HCT116 (cell line): ENCODE results near the gene SPSB2. TPM values are rescaled to one million over a fixed set of nuclear protein-coding genes. Genes with fewer than 3 reads are reported as not detected.

Source experiments
- ATAC-seq: fragments of 200-7000 bp; cut with Tn5 transposase; 2 replicates; pipeline ENCODE4 v1.9.1; 2020; ENCODE audit warnings: mild to moderate bottlenecking, moderate library complexity
- BruUV-seq: library from RNA; stranded (reverse); fragments of 400-500 nt; replicated peaks from 2 replicates; lab custom pipeline; 2021; lab: Mats Ljungman, UMichigan
- CTCF ChIA-PET: fragments of 300-600 bp; sonication (Branson Sonifier 250); formaldehyde crosslinking; loops from one replicate; lab custom pipeline; 2021; ENCODE audit warnings: antibody characterized with exemption; lab: Charles Lee
- POLR2A ChIA-PET: fragments of 300-600, 350-600 bp; sonication (Branson Sonifier 250); formaldehyde crosslinking; loops from one replicate; lab custom pipeline; 2021; ENCODE audit warnings: antibody characterized with exemption; lab: Charles Lee
- RAD21 ChIA-PET, 2 experiments: fragments of 300-600 bp; sonication (Branson Sonifier 250); formaldehyde crosslinking; loops; one replicate each; lab custom pipeline; 2023; ENCODE audit warnings: low total read pairs in 2 of 2; ENCODE audit not compliant: uncharacterized antibody in 2 of 2, unreplicated experiment in 2 of 2, low non-redundant PET in 1 of 2; lab: Charles Lee
- DNase-seq: peaks from one replicate; pipeline ENCODE4 v3.0.0-alpha.2; 2010; ENCODE audit warnings: low read depth, low spot score
- H2AFZ ChIP-seq: fragments of 200-600 bp; shearing (Covaris generic), sonication (generic); 2 replicates; pipeline ENCODE4 v1.6.1; 2017; ENCODE audit warnings: low read depth, mixed run types, mixed read lengths, antibody characterized with exemption, low read length; ENCODE audit not compliant: poor library complexity, severe bottlenecking
- H3K27ac ChIP-seq: 2 replicates; pipeline ENCODE4 v1.5.1; 2012; ENCODE audit warnings: low read depth, low read length
- H3K27me3 ChIP-seq: fragments of 200-600 bp; sonication (generic); 2 replicates; pipeline ENCODE4 v1.6.1; 2016; ENCODE audit warnings: mixed run types, low read length, mixed read lengths; ENCODE audit not compliant: insufficient read depth
- H3K36me3 ChIP-seq, 2 experiments: fragments of 200-500 bp in 1 of 2; fragments of 200-600 bp in 1 of 2; sonication (Bioruptor generic) in 1 of 2; sonication (generic) in 1 of 2; 2 replicates each; pipeline versions ENCODE4 v1.5.1 to v1.6.1; 2014 to 2016; ENCODE audit warnings: low read length in 2 of 2, inconsistent platforms in 1 of 2, mixed read lengths in 1 of 2, mixed run types in 1 of 2; ENCODE audit not compliant: insufficient read depth in 2 of 2, control insufficient read depth in 1 of 2
- H3K4me1 ChIP-seq, 2 experiments: fragments of 200-600 bp in 1 of 2; sonication (generic) in 1 of 2; 2 replicates each; pipeline versions ENCODE4 v1.5.1 to v1.6.1; 2012 to 2017; ENCODE audit warnings: low read length in 2 of 2, inconsistent platforms in 1 of 2, mild to moderate bottlenecking in 1 of 2, mixed read lengths in 1 of 2, mixed run types in 1 of 2, moderate library complexity in 1 of 2; ENCODE audit not compliant: insufficient read depth in 2 of 2, control insufficient read depth in 1 of 2
- H3K4me2 ChIP-seq: fragments of 200-600 bp; sonication (generic); 2 replicates; pipeline ENCODE4 v1.6.1; 2017; ENCODE audit warnings: mixed run types, low read length, mixed read lengths
- H3K4me3 ChIP-seq, 2 experiments: fragments of 200-600 bp in 1 of 2; sonication (generic) in 1 of 2; replicated peaks in 1 of 2; 2 replicates each; pipeline ENCODE4 v1.5.1; 2011 to 2016; ENCODE audit warnings: low read length in 2 of 2, control low read depth in 1 of 2, low read depth in 1 of 2, mild to moderate bottlenecking in 1 of 2, mixed read lengths in 1 of 2, mixed run types in 1 of 2
- H3K79me2 ChIP-seq: fragments of 200-600 bp; sonication (generic); 2 replicates; pipeline ENCODE4 v1.6.1; 2017; ENCODE audit warnings: mild to moderate bottlenecking, mixed run types, low read length, moderate library complexity, mixed read lengths; ENCODE audit not compliant: insufficient read depth
- H3K9ac ChIP-seq: fragments of 200-600 bp; sonication (generic); 2 replicates; pipeline ENCODE4 v1.6.1; 2016; ENCODE audit warnings: low read length, mixed read lengths
- H3K9me2 ChIP-seq: fragments of 200-600 bp; sonication (generic), shearing (Covaris generic); 2 replicates; pipeline ENCODE4 v1.6.1; 2017; ENCODE audit warnings: mixed run types, mild to moderate bottlenecking, moderate library complexity; ENCODE audit not compliant: insufficient read depth
- H3K9me3 ChIP-seq, 2 experiments: fragments of 200-500 bp in 1 of 2; fragments of 200-600 bp in 1 of 2; sonication (Bioruptor generic) in 1 of 2; sonication (generic) in 1 of 2; 2 replicates each; pipeline ENCODE4 v1.6.1; 2014 to 2017; ENCODE audit warnings: low read length in 2 of 2, mixed read lengths in 2 of 2, inconsistent platforms in 1 of 2, low read depth in 1 of 2, mild to moderate bottlenecking in 1 of 2, mixed run types in 1 of 2, moderate library complexity in 1 of 2; ENCODE audit not compliant: control insufficient read depth in 1 of 2, insufficient read depth in 1 of 2
- H4K20me1 ChIP-seq: fragments of 200-600 bp; sonication (generic), shearing (Covaris generic); 2 replicates; pipeline ENCODE4 v1.6.1; 2017; ENCODE audit warnings: mixed run types, mild to moderate bottlenecking, moderate library complexity; ENCODE audit not compliant: insufficient read depth
- JUND ChIP-seq: IDR thresholded peaks from 2 replicates; pipeline ENCODE4 v1.6.1; 2012
- POLR2AphosphoS5 ChIP-seq: IDR thresholded peaks from 2 replicates; pipeline ENCODE4 v1.6.1; 2011; ENCODE audit warnings: mild to moderate bottlenecking, low read depth, low read length, moderate library complexity
- RAD21 ChIP-seq: IDR thresholded peaks from 2 replicates; pipeline ENCODE4 v1.6.1; 2012; ENCODE audit warnings: low read depth, mild to moderate bottlenecking
- SIN3A ChIP-seq: IDR thresholded peaks from 2 replicates; pipeline ENCODE4 v1.6.1; 2012; ENCODE audit warnings: low read depth
- TCF7L2 ChIP-seq: IDR thresholded peaks from 2 replicates; pipeline ENCODE4 v1.7.0; 2011; ENCODE audit warnings: borderline replicate concordance, inconsistent platforms; ENCODE audit not compliant: insufficient read depth, insufficient read length; ENCODE audit errors: extremely low read depth
- ZBTB33 ChIP-seq: IDR thresholded peaks from 2 replicates; pipeline ENCODE4 v1.6.1; 2011; ENCODE audit warnings: mild to moderate bottlenecking, low read length, moderate library complexity; ENCODE audit not compliant: insufficient replicate concordance; ENCODE audit errors: extremely low read depth
- ZFX ChIP-seq: fragments of 450-650 bp; IDR thresholded peaks from 2 replicates; pipeline ENCODE4 v1.6.1; 2017
- intact Hi-C: fragments of 100-400 bp; cut with micrococcal nuclease; formaldehyde crosslinking; loops from 2 replicates; pipeline ENCODE4 v1.10.0; 2022
- total RNA-seq: library from RNA; stranded (reverse); gene quantifications from one replicate; pipeline ENCODE4 v1.2.1, GENCODE V29; 2021; ENCODE audit not compliant: unreplicated experiment

Gene SPSB2
- total RNA-seq, 1 experiment from 2014 or later, result 10.0 TPM

DNA sequence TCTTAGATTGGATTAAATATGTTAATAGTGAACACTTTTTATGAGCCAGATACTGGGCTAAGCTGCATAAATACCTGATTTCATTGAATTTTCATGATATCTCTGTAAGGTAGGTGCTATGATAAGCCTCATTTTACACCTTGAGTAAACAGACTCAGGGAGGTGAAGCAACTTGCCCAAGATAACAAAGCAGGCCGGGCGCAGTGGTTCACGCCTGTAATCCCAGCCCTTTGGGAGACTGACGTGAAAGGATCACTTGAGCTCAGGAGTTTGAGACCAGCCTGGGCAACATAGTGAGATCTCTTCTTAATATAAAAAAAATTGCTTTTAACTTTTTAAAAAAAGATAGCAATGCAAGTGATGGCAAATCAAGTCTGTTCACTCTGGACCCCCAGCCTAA, 31.0 kb downstream of the SPSB2 start:
- Histone ChIP-seq H3K79me2 (no peaks in the 10 kb centered on the region), H4K20me1 (no peaks in the 10 kb centered on the region), H3K27me3 (no peaks in the 10 kb centered on the region), H3K27ac (no peak overlapping the region), H3K4me2 (no peak overlapping the region), H3K36me3 (peaks cover 14 to 26% of the 10 kb centered on the region in 2 experiments; a peak in 3 of 4 replicates), H3K9me3 (no peaks in the 10 kb centered on the region), H3K9me2 (no peaks in the 10 kb centered on the region), H2AFZ (no peak overlapping the region), H3K4me1 (no peaks in the 10 kb centered on the region), H3K9ac (no peak overlapping the region), H3K4me3 (no peak overlapping the region)
- BruUV-seq, result no TSS peak
- ATAC-seq (no peak), DNase-seq (no peak)
- TF ChIP-seq TCF7L2 (no peak), ZFX (no peak), ZBTB33 (no peak), RAD21 (no peak), JUND (no peak), POLR2AphosphoS5 (no peak), SIN3A (no peak)
- ChIA-PET RAD21 (no interaction called here), CTCF (no interaction called here), POLR2A (interaction anchor here (0.6 to 4.4 kb wide), 2 partner anchors 10 to 153 kb away, joined by 6 to 19 read pairs; partner anchors contain the start of genes CDCA3, USP5 and ZNF384)
- intact Hi-C loops, result no loop called here
